PC-9 (cell line): ENCODE data around the gene TFF2.

ENCODE experiments used
- EZH2 ChIP-seq: fragments of 200-600 bp; sonication (generic); IDR thresholded peaks from 2 replicates; pipeline ENCODE4 v1.8.0; 2017; ENCODE audit warnings: antibody characterized with exemption, low read depth
- TF ChIP-seq, protein P1 (sequence below): fragments of 200-600 bp; sonication (generic); conservative IDR thresholded peaks from 2 replicates; pipeline ENCODE4 v1.6.1; 2017; ENCODE audit warnings: mixed run types, antibody characterized with exemption, mild to moderate bottlenecking, moderate library complexity

DNA sequence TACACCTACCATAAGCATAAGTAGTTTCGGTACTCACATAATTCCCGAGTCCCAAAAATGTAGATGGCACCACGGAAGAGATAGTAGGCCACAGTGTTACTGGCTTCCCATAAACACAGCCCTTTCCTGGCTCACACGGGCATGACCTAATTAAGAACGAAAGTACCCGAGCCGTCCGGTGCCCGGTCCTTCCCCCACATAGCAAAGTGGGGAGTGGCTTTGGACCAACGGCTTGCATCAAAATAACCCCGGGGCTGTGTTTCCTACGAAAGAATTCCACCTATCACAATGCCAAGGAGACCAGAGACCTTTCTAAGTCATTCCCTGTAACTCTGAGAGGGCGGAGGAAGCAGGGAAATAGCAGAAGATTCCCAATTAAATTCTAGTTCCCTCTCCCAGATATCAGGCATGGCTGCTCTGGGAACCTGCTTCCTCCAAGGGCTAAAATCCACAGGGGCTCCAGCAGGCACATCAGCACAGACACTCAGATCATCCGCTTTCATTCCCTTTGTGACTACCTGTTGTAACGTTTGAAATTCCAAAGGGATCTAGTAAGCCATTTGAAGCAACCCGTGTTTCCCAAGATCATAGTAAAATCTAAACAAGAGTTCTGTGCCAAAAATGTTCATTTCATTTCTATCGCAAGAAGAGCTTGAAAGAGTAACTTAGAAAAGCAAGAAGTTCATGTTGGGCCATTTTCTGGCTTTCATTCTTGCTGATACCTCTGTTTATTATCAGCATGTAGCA lies 45.3 kb upstream of the TFF2 start, which contains the start of gene TMPRSS3:
- TF ChIP-seq, protein P1, sequence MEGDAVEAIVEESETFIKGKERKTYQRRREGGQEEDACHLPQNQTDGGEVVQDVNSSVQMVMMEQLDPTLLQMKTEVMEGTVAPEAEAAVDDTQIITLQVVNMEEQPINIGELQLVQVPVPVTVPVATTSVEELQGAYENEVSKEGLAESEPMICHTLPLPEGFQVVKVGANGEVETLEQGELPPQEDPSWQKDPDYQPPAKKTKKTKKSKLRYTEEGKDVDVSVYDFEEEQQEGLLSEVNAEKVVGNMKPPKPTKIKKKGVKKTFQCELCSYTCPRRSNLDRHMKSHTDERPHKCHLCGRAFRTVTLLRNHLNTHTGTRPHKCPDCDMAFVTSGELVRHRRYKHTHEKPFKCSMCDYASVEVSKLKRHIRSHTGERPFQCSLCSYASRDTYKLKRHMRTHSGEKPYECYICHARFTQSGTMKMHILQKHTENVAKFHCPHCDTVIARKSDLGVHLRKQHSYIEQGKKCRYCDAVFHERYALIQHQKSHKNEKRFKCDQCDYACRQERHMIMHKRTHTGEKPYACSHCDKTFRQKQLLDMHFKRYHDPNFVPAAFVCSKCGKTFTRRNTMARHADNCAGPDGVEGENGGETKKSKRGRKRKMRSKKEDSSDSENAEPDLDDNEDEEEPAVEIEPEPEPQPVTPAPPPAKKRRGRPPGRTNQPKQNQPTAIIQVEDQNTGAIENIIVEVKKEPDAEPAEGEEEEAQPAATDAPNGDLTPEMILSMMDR = no peak
- no peak for TF ChIP-seq EZH2
